DMS153 (cell line): ENCODE data around the gene ANKMY1.

ENCODE experiments used
- DNase-seq: peaks from one replicate; lab custom pipeline; 2025; lab: John Stamatoyannopoulos, UW

ANKMY1 gene

GRCh38 chr2:240459401-240460252 is 98.2 kb downstream of the ANKMY1 start:
- no peak for DNase-seq

- no peak for DNase-seq
Measured at GRCh38 chr2:240458900-240459391, 98.8 kb downstream of the ANKMY1 start.

- no peak for DNase-seq
Measured at GRCh38 chr2:240458044-240458899, 99.5 kb downstream of the ANKMY1 start.

DNA sequence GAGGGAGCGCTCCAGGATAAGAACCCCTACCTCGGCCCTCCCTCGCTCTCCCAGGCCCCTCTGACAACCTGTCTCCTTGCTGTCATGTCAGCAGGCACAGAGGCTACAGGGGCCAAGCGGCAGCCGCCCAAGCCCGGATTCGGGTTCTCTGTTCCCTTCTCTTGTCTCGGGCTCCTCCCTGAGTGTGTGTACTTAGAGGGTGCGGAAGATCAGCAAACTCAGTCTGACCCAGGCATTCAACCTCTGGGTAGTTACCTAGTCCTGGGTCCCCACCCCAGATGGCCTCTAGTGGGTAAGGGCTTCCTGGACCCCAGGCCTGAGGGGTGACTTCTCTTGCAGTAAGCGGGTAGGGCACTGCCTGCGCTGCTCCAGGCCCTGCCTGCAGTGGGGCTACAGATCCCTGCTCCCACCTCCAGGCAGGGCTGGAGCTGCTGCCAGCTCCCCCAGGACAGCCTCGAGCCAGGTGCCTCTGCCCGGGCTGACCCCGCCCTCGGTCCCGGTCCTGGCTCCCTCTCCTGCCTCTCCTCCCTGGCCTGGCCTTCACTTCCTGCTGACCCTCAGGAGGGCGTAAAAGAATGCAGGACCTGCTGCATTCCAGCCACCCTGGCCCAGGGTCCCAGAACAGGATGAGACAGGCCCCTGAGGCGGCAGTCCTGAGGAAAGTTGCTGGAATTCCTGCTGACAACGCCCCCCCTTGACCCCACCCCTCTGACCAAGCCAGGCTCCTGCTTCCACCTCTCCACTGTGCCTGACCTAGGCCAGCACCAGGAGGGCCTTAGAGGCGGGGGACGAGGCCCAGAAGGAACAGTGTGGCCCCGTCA is 100.4 kb downstream of the ANKMY1 start:
- DNase-seq: no peak

- no peak for DNase-seq
Measured at GRCh38 chr2:240456447-240457222, 101.2 kb downstream of the ANKMY1 start.

DNA sequence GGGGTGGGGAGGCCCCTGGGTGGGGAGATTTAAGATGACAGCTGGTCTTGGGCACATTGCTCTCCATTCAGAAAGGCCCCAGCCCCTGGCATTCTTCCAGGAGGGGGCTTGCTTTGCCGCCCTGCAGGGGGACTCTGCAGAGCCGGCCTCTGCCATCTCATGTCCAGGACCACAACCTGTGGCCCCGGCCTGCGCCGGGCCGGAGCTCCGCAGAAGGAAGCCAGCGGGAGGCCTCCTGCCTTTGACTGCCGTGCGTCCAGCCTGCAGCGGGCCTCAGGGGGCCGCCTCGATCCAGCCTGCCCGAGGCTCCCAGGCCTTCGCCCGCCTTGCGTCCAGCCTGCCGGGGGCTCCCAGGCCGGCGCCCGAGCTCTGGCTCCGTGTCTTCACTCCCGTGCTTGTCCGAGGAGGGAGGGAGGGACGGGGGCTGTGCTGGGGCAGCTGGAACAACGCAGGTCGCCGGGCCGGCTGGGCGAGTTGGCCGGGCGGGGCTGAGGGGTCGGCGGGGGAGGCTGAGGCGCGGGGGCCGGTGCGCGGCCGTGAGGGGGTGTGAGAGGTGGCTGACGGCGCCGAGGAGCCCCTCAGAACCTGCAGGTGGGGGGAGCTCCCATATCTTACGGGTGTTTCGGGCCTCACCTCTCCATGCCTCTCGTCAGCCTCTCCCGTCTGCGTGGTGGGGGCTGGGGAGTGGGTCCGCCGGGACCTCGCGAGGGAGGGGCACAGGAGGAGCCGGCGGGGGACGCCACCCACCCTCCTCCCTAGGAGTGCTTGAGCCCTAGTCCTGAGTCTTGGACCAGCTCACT is 101.9 kb downstream of the ANKMY1 start:
- no peak for DNase-seq

GRCh38 chr2:240455272-240455646 is 102.5 kb downstream of the ANKMY1 start:
- no peak for DNase-seq

GRCh38 chr2:240454106-240454901 is 103.5 kb downstream of the ANKMY1 start:
- DNase-seq: no peak

- DNase-seq: no peak
Measured at GRCh38 chr2:240453461-240454105, 104.2 kb downstream of the ANKMY1 start.

GRCh38 chr2:240452462-240453256 is 105.1 kb downstream of the ANKMY1 start:
- DNase-seq: no peak

DNA sequence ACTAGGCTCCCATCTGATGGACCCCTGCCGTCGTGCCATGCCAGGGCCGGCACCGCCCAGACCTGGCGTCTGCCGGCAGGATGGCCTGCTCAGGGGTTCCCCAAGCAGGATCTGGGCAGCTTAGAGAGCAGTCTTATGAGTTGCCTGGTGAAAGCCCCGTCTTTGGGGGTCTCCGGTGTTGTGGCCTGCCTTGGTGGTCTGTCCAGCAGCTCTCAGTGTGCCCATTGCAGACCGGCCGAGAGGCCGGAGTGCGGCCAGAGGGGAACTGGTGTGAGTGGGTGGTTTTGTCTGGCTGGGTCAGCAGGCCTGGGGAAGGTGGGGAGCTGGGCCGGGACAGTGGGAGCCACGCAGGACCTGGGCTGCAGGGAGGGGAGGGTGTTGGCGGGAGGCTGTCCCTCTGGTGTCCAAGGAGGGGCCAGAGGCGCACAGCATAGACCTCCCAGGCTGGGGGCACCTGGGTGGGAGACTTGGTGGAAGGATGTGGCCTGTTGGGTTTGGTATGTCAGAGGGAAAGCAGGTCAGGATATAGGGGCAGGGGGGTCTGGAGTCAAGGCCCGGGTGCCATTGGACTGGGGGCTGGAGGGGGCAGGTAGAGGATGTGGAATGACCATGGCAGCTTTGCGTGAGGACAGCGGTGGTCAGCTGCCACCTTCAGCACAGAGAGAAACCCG is 105.9 kb downstream of the ANKMY1 start:
- DNase-seq: no peak

- DNase-seq: no peak
Measured at GRCh38 chr2:240451108-240451611, 106.6 kb downstream of the ANKMY1 start.

DNA sequence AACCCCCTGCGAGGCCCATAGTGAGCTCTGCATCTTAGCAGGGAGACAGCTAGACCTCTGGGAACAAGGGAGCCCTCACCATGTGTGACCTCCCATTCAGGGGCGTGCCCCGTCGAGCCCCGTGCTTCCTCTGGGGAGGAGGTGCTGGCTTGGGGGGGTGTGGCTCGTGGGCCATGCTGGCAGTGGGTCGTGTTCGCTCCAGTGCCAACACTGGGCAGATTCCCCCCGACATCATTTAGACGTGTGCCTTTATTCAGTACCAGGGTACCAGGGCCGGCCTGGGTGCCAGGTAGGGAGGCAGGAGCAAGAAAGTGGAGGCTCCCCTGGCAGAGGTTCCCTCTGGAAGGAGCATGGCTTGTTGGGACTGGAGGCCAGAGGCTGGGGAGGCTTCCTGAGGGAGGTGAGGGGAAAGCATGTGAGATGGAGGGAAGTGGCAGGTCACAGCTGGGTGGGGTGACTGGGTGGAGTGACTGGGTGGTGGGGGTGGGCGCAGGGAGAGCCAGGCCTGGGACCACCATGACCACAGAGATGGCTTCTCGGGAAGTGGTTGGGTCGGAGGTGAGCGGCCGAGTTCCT is 107.2 kb downstream of the ANKMY1 start:
- no peak for DNase-seq

DNA sequence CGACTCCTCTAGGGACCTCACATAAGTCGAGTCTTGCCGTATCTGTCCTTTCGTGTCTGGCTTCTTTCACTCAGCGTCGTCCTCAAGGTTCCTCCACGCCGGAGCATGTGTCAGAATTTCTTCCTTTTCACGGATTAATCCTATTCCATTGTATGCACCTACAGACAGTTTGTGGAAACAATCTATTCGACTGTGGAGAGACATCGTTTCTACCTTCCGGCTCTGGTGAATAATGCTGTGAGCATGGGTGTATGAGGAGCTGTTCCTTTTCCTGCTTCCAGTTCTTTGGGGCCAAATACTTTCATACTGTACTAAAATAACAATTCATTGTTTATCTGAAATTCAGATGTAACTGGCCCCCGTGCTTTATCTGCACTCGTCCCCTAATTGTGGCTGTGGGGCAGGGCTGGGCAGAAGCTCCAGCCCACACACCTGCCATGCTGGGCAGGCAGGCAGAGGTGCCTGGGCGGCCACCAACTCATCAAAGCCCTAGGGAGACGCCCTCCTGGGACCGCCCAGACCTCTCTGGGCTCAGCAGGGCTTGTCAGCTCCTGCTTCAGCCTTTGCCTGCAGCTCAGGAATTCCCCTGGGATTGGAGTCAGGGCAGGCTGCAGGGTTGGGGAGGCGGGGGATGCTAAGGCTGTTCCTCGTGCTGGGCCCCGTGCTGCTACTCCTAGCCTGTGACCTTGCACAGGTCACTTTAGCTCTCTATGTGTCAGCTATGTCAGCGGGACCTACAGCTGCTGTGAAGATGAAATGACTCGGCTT is 107.8 kb downstream of the ANKMY1 start:
- DNase-seq: peak; percentile 92

DNA sequence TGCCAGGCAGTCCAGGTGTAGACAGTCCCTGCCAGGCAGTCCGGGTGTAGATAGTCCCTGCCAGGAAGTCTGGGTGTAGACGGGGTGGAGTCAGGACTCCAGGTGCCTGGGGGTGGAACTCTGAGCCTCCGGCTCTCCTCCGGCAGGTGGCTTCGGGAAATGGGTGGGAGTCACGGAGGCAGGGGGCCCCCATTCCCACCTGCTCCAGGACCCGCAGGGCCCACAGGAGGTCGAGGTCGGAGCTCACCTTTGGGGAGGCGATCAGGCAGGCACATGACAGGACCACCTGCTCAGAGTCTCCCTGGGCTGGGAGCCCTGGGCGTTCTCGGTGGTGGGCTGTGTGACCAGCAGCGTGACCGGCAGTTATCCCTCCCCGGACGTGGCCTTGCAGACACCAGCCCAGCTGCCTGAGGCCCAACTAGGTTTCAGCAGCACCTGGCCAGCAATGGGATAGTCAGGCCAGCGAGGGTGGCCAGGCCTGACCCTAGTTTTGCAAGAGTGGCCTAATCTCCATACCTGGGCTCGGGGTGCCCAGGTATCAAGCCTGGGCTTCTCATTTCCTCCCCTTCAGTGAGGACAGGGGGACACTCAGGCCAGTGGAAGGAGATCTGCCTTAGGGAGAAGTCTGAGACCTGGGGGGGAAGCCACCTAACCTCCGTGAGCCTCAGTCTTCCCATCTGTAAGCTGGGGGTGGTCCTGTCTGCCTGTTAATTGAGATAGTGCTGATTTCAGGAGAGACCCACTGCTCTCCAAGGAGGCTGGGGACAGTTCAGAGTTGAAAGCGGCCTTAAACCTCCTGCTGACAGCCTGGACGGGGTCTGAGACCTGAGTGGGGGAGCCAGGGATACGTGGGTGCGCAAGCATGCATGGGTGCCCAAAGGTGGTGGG is 109.2 kb downstream of the ANKMY1 start:
- no peak for DNase-seq
